HCT116 (cell line): Measurements from ENCODE around the gene CNTNAP2.

Experiments used
- CEBPB ChIP-seq: IDR thresholded peaks from 2 replicates; pipeline ENCODE4 v1.6.1; 2012; ENCODE audit warnings: low read depth
- EGR1 ChIP-seq: IDR thresholded peaks from 2 replicates; pipeline ENCODE4 v1.6.1; 2012; ENCODE audit warnings: low read depth
- EZH2 ChIP-seq: fragments of 200-600 bp; sonication (generic); IDR thresholded peaks from 2 replicates; pipeline ENCODE4 v1.6.1; 2017; ENCODE audit warnings: antibody characterized with exemption, mixed run types
- EZH2phosphoT487 ChIP-seq: fragments of 200-600 bp; IDR thresholded peaks from 2 replicates; pipeline ENCODE4 v1.6.1; 2018; ENCODE audit warnings: antibody characterized with exemption, borderline replicate concordance
- FOSL1 ChIP-seq: IDR thresholded peaks from 2 replicates; pipeline ENCODE4 v1.6.1; 2012; ENCODE audit warnings: low read depth
- JUND ChIP-seq: IDR thresholded peaks from 2 replicates; pipeline ENCODE4 v1.6.1; 2012
- POLR2A ChIP-seq: IDR thresholded peaks from 2 replicates; pipeline ENCODE4 v1.7.0; 2011; ENCODE audit warnings: borderline replicate concordance; ENCODE audit not compliant: insufficient read depth, insufficient read length; ENCODE audit errors: extremely low read depth
- POLR2AphosphoS5 ChIP-seq: IDR thresholded peaks from 2 replicates; pipeline ENCODE4 v1.6.1; 2011; ENCODE audit warnings: mild to moderate bottlenecking, low read depth, low read length, moderate library complexity
- RAD21 ChIP-seq: IDR thresholded peaks from 2 replicates; pipeline ENCODE4 v1.6.1; 2012; ENCODE audit warnings: low read depth, mild to moderate bottlenecking
- YY1 ChIP-seq: IDR thresholded peaks from 2 replicates; pipeline ENCODE4 v1.6.1; 2011; ENCODE audit warnings: low read length, low read depth, moderate library complexity, mild to moderate bottlenecking; ENCODE audit not compliant: insufficient replicate concordance; ENCODE audit errors: extremely low read depth
- TF ChIP-seq, protein P1 (sequence below), 3 experiments: fragments of 200-600 bp in 1 of 3; sonication (generic) in 1 of 3; IDR thresholded peaks in 2 of 3; conservative IDR thresholded peaks in 1 of 3; 2 replicates each; pipeline ENCODE4 v1.5.1; 2012 to 2017; ENCODE audit warnings: low read depth in 2 of 3, low read length in 2 of 3, antibody characterized with exemption in 1 of 3, borderline replicate concordance in 1 of 3, control low read depth in 1 of 3, mild to moderate bottlenecking in 1 of 3, mixed read lengths in 1 of 3, mixed run types in 1 of 3, moderate library complexity in 1 of 3; ENCODE audit not compliant: insufficient read depth in 1 of 3
- TF ChIP-seq, protein P2 (sequence below): IDR thresholded peaks from 2 replicates; pipeline ENCODE4 v1.6.1; 2012; ENCODE audit warnings: low read depth
- TF ChIP-seq, protein P3 (sequence below): IDR thresholded peaks from 2 replicates; pipeline ENCODE4 v1.6.1; 2012
- TF ChIP-seq, protein P4 (sequence below): IDR thresholded peaks from 2 replicates; pipeline ENCODE4 v1.6.1; 2012

DNA sequence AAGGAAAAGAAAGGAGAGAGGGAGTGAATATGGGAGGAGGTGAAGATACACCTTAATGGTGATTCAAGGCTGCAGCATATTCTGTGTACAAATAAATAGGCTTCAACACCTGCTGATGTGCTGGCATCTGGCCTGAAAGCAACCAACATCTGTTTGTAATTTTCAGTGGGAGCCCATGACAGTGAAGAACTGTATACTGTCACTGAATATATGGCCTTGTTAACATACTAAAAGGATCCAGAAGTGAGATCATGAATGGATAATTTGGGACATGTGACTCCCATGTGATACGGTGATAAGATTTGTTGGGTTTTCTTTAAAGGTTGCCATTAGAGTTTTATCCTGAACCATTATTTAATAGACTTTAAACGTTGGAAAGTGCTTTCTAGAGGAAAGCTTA lies 459.3 kb downstream of the CNTNAP2 start:
- no peak for TF ChIP-seq RAD21
- no peak for TF ChIP-seq EZH2phosphoT487
- TF ChIP-seq, protein P1, sequence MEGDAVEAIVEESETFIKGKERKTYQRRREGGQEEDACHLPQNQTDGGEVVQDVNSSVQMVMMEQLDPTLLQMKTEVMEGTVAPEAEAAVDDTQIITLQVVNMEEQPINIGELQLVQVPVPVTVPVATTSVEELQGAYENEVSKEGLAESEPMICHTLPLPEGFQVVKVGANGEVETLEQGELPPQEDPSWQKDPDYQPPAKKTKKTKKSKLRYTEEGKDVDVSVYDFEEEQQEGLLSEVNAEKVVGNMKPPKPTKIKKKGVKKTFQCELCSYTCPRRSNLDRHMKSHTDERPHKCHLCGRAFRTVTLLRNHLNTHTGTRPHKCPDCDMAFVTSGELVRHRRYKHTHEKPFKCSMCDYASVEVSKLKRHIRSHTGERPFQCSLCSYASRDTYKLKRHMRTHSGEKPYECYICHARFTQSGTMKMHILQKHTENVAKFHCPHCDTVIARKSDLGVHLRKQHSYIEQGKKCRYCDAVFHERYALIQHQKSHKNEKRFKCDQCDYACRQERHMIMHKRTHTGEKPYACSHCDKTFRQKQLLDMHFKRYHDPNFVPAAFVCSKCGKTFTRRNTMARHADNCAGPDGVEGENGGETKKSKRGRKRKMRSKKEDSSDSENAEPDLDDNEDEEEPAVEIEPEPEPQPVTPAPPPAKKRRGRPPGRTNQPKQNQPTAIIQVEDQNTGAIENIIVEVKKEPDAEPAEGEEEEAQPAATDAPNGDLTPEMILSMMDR (IDR thresholded peaks at IDR 0.05 in 2 of 3, conservative IDR thresholded peaks at IDR 0.05 in 1 of 3; ENCODE audit: borderline replicate concordance in 1 of 3, insufficient read depth in 1 of 3, low read depth in 2 of 3, low read length in 2 of 3), result no peak
- TF ChIP-seq EZH2, result no peak
- TF ChIP-seq FOSL1, result no peak
- TF ChIP-seq CEBPB, result no peak
- TF ChIP-seq JUND, result no peak
- TF ChIP-seq POLR2AphosphoS5, result no peak
- TF ChIP-seq, protein P2, sequence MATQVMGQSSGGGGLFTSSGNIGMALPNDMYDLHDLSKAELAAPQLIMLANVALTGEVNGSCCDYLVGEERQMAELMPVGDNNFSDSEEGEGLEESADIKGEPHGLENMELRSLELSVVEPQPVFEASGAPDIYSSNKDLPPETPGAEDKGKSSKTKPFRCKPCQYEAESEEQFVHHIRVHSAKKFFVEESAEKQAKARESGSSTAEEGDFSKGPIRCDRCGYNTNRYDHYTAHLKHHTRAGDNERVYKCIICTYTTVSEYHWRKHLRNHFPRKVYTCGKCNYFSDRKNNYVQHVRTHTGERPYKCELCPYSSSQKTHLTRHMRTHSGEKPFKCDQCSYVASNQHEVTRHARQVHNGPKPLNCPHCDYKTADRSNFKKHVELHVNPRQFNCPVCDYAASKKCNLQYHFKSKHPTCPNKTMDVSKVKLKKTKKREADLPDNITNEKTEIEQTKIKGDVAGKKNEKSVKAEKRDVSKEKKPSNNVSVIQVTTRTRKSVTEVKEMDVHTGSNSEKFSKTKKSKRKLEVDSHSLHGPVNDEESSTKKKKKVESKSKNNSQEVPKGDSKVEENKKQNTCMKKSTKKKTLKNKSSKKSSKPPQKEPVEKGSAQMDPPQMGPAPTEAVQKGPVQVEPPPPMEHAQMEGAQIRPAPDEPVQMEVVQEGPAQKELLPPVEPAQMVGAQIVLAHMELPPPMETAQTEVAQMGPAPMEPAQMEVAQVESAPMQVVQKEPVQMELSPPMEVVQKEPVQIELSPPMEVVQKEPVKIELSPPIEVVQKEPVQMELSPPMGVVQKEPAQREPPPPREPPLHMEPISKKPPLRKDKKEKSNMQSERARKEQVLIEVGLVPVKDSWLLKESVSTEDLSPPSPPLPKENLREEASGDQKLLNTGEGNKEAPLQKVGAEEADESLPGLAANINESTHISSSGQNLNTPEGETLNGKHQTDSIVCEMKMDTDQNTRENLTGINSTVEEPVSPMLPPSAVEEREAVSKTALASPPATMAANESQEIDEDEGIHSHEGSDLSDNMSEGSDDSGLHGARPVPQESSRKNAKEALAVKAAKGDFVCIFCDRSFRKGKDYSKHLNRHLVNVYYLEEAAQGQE, result no peak
- no peak for TF ChIP-seq YY1
- TF ChIP-seq, protein P3, sequence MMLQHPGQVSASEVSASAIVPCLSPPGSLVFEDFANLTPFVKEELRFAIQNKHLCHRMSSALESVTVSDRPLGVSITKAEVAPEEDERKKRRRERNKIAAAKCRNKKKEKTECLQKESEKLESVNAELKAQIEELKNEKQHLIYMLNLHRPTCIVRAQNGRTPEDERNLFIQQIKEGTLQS, result no peak
- TF ChIP-seq, protein P4, sequence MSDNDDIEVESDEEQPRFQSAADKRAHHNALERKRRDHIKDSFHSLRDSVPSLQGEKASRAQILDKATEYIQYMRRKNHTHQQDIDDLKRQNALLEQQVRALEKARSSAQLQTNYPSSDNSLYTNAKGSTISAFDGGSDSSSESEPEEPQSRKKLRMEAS, result no peak
- no peak for TF ChIP-seq POLR2A
- no peak for TF ChIP-seq EGR1
